Measurements from ENCODE around the gene TBC1D14. TPM values are rescaled to one million over a fixed set of nuclear protein-coding genes. Genes with fewer than 3 reads are reported as not detected.
"Not testable (repeated sequence)": the region's sequence is repeated elsewhere in the genome, so short reads cannot be mapped to it uniquely, and the experiment has no call there.

The TBC1D14 gene
- total RNA-seq, 4 donors from 2014 or later = 42.6 to 56.9 (median 54.0) TPM

DNA sequence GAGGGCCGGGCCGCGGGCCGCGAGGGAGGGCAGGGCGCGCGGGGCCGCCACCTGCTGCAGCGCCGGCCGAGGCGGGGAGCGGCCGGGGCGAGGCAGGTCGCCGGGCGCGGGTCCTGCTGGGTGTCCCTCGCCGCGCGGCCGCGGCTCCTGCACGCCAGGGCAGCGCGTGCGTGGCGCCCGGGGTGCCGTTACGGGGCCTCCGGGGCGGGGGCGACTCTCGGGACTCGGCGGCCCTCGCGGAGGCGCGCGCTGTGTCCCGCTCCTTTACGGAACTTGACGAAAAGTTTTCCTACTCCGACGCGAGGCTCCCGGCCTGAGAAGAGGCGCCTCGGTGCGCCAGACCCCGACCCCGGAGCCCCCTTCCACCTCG, 329 bp downstream of the TBC1D14 start:
- peaks cover 6 to 55% (median 34%) of the 10 kb centered on the region in 4 donors for H3K4me1 ChIP-seq
- in situ Hi-C loops (cut with MboI; ENCODE audit: low pct_ligation_motif_present in 1 of 4, low pct_unique_long_range_greater_than_20kb in 1 of 4, low sequenced_read_pairs in 3 of 4) (loop anchor here in 3 of 4 donors (10.0 kb wide), 1 partner anchor 165 kb away; no protein-coding TSS in a partner anchor), intact Hi-C loops (cut with DNase I; ENCODE audit: low total_unique reads) (loop anchor here (5.0 to 10.0 kb wide), 3 partner anchors 75 to 195 kb away; partner anchors contain the start of genes BLOC1S4 and GRPEL1)
- DNase-seq = peak; percentile 39
- WGBS, 2 donors (ENCODE audit: low coverage in 1 of 2) = 0% methylated on average over 12 of the region's 58 CpGs; no CpG with 5 or more reads in 1 of the 2 donors
- peak overlapping the region; percentile 97 to 99 (median 99) for H3K27ac ChIP-seq
- H3K4me3 ChIP-seq = peak overlapping the region; percentile 75 to 91 (median 86)
- peaks cover 3% of the 10 kb centered on the region for H3K27me3 ChIP-seq
- H3K36me3 ChIP-seq = no peaks in the 10 kb centered on the region
- H3K9me3 ChIP-seq = no peaks in the 10 kb centered on the region
- TF ChIP-seq POLR2AphosphoS5 (IDR thresholded peaks at IDR 0.05) (no peak), EP300 (IDR thresholded peaks at IDR 0.05; ENCODE audit: low read depth) (no peak), POLR2A (IDR thresholded peaks at IDR 0.05) (no peak)
- TF ChIP-seq, protein P1, sequence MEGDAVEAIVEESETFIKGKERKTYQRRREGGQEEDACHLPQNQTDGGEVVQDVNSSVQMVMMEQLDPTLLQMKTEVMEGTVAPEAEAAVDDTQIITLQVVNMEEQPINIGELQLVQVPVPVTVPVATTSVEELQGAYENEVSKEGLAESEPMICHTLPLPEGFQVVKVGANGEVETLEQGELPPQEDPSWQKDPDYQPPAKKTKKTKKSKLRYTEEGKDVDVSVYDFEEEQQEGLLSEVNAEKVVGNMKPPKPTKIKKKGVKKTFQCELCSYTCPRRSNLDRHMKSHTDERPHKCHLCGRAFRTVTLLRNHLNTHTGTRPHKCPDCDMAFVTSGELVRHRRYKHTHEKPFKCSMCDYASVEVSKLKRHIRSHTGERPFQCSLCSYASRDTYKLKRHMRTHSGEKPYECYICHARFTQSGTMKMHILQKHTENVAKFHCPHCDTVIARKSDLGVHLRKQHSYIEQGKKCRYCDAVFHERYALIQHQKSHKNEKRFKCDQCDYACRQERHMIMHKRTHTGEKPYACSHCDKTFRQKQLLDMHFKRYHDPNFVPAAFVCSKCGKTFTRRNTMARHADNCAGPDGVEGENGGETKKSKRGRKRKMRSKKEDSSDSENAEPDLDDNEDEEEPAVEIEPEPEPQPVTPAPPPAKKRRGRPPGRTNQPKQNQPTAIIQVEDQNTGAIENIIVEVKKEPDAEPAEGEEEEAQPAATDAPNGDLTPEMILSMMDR (IDR thresholded peaks at IDR 0.05) = no peak

DNA sequence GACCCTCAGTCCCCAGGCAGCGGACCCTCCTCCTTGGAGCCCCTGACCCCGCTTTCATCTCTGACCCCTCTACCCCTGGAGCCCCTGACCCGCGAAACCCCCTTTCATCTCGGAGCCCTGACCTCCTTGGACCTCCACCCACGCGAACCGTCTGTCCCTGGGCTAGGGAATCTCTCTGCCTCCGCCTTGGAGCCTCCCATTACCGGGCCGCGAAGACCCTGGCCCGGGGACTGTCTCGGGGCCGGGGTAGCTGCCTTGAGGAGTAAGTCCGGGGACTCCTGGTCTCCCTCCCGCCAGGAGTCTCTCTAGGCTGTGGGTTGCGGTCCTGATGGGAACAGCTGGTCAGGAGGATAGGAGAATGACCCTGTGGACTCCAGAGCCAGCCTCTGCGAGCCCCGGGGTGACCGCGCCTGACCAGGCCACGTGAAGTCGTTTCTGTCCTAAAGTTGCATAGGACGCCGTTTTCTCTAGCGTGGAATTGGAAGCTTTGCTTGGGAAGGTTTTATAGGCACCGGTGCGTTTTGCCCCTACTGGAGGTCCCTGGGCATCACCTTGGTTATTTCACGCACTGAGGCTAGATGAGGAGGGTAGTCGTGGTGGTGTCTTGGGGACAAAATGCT, 824 bp downstream of the TBC1D14 start:
- DNase-seq = peak; percentile 37
- Histone ChIP-seq H3K4me3 (peak overlapping the region; percentile 75 to 91 (median 86)), H3K27me3 (peaks cover 3% of the 10 kb centered on the region), H3K27ac (peak overlapping the region; percentile 97 to 99 (median 99)), H3K9me3 (no peaks in the 10 kb centered on the region), H3K4me1 (peaks cover 11 to 60% (median 38%) of the 10 kb centered on the region in 4 donors), H3K36me3 (no peaks in the 10 kb centered on the region)
- TF ChIP-seq, protein P1 (IDR thresholded peaks at IDR 0.05) = peak in 3 of 5 experiments; percentile 19 to 55 (median 24)
- TF ChIP-seq POLR2A (IDR thresholded peaks at IDR 0.05) (peak; percentile 20), POLR2AphosphoS5 (IDR thresholded peaks at IDR 0.05) (no peak)
- in situ Hi-C loops (cut with MboI; ENCODE audit: low pct_ligation_motif_present in 1 of 4, low pct_unique_long_range_greater_than_20kb in 1 of 4, low sequenced_read_pairs in 3 of 4) = no loop called here
- WGBS, 2 donors (ENCODE audit: low coverage in 1 of 2) = 11% methylated on average over 31 of the region's 31 CpGs; no CpG with 5 or more reads in 1 of the 2 donors
- intact Hi-C loops (cut with DNase I; ENCODE audit: low total_unique reads) = loop anchor here (5.0 kb wide), 1 partner anchor 157 kb away; the partner anchor contains the start of gene GRPEL1

DNA sequence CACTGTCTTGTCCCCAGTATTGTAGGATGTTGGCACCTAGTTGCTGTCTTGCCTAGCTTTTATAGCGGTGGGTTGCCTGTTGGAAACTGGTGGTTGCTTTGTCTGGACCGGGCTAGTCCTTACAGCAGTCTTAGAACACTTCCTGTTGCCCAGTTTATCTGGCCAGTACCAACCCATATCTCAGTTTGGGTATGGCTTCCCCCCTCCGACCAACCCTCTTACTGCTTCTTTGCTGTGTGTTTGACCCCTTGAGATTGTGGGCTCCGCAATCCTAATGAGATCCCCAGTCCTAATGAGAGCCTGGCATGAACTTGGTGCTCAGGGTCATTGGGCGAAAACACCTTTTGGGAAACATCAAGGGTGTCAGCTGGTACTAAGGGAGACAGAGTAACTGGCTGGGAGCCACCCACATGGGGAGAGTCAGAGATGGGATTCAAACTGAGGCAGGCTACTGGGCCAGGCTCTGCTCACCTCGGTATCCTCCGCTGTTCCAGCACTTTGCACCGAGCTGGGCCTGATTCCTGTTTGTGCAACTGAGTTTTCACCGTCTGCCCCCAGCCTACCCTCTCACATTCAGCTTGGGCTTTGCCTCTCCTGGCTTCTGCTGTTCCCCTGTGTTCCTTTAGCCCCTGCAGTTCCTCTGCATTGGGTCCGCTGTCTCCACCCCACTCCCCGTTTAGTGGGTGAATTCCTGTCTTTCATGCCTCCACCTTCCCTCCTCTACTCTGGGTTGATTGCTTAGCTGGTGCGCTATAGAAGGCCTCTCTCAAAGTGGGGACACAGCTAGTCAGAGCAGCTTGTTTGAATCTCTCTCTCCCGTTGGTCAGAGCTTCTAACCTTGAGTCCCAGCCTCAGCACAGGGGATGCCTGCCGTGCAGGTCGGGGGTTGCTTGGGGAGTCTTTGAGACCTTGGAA, 1.6 kb downstream of the TBC1D14 start:
- Histone ChIP-seq H3K4me3 (peak overlapping the region in 3 of 4 donors; percentile 85 to 91 (median 88)), H3K4me1 (peaks cover 18 to 68% (median 46%) of the 10 kb centered on the region in 4 donors), H3K27ac (peak overlapping the region; percentile 97 to 99 (median 99)), H3K9me3 (no peaks in the 10 kb centered on the region), H3K27me3 (peaks cover 3% of the 10 kb centered on the region), H3K36me3 (no peaks in the 10 kb centered on the region)
- TF ChIP-seq POLR2AphosphoS5 (IDR thresholded peaks at IDR 0.05) (no peak), EP300 (IDR thresholded peaks at IDR 0.05; ENCODE audit: low read depth) (no peak)
- intact Hi-C loops (cut with DNase I; ENCODE audit: low total_unique reads) (loop anchor here (5.0 kb wide), 1 partner anchor 156 kb away; the partner anchor contains the start of gene GRPEL1), in situ Hi-C loops (cut with MboI; ENCODE audit: low pct_ligation_motif_present in 1 of 4, low pct_unique_long_range_greater_than_20kb in 1 of 4, low sequenced_read_pairs in 3 of 4) (no loop called here)
- DNase-seq = no peak
- 75 to 80% methylated on average over 6 to 15 of the region's 15 CpGs for WGBS, 2 donors (ENCODE audit: low coverage in 1 of 2)

DNA sequence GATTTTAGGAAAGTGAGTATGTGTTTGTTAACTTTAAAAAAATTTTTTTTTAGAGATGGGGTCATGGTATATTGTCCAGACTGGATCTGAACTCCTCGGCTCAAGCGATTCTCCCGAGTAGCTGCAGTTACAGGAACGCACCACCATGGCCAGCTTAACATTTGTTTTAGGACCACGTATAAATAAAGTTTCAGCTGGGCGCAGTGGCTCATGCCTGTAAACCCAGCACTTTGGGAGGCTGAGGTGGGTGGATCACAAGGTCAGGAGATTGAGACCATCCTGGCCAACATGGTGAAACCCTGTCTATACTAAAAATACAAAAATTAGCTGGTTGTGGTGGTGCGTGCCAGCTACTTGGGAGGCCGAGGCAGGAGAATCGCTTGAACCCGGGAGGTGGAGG, 2.3 kb downstream of the TBC1D14 start:
- Histone ChIP-seq H3K27ac (peak overlapping the region in 1 of 4 donors; percentile 99), H3K4me3 (peak overlapping the region in 1 of 4 donors; percentile 91), H3K4me1 (peaks cover 25 to 75% (median 53%) of the 10 kb centered on the region in 4 donors)
- intact Hi-C loops (cut with DNase I; ENCODE audit: low total_unique reads) = loop anchor here (5.0 kb wide), 1 partner anchor 155 kb away; the partner anchor contains the start of gene GRPEL1
- DNase-seq; H3K27me3 ChIP-seq; H3K9me3 ChIP-seq; in situ Hi-C loops (cut with MboI; ENCODE audit: low pct_ligation_motif_present in 1 of 4, low pct_unique_long_range_greater_than_20kb in 1 of 4, low sequenced_read_pairs in 3 of 4); H3K36me3 ChIP-seq: not testable (repeated sequence)
- 82% methylated on average over 10 of the region's 10 CpGs; no CpG with 5 or more reads in 1 of the 2 donors for WGBS, 2 donors (ENCODE audit: low coverage in 1 of 2)

Data from transverse colon (tissue), 4 donors.